Gastrocnemius medialis (tissue), 4 donors: ENCODE data around the gene GNPAT. TPM values are rescaled to one million over a fixed set of nuclear protein-coding genes. Genes with fewer than 3 reads are reported as not detected.

Source experiments
- ATAC-seq, 2 donors: fragments of 150-250 bp; one replicate each; pipeline ENCODE4 v1.9.1; 2016
- DNase-seq, 2 donors: peaks; one replicate each; pipeline ENCODE4 v3.0.0-alpha.2; 2019
- H3K27ac ChIP-seq, 4 donors: fragments of 200-600 bp; sonication (generic); 1 replicate in 1 of 4; 2 replicates in 3 of 4; pipeline ENCODE4 v1.5.1; 2016 to 2018; ENCODE audit warnings: mild to moderate bottlenecking in 2 of 4, moderate library complexity in 1 of 4
- H3K27me3 ChIP-seq, 3 donors: fragments of 200-600 bp; sonication (generic) in 2 of 3; 1 replicate in 1 of 3; 2 replicates in 2 of 3; pipeline versions ENCODE4 v1.5.1 to v1.6.0; 2016 to 2019; ENCODE audit warnings: mild to moderate bottlenecking in 1 of 3, moderate library complexity in 1 of 3
- H3K36me3 ChIP-seq, 2 donors: fragments of 200-600 bp; sonication (generic) in 1 of 2; one replicate each; pipeline ENCODE4 v1.5.1; 2017 to 2018
- H3K4me1 ChIP-seq, 2 donors: fragments of 200-600 bp; sonication (generic) in 1 of 2; one replicate each; pipeline ENCODE4 v1.5.1; 2016 to 2017; ENCODE audit warnings: mild to moderate bottlenecking in 2 of 2
- H3K4me3 ChIP-seq, 4 donors: fragments of 200-600 bp; sonication (generic) in 3 of 4; 1 replicate in 1 of 4; 2 replicates in 3 of 4; pipeline ENCODE4 v1.5.1; 2016 to 2019; ENCODE audit warnings: mild to moderate bottlenecking in 2 of 4
- H3K9me3 ChIP-seq, 3 donors: fragments of 200-600 bp; sonication (generic) in 2 of 3; 1 replicate in 1 of 3; 2 replicates in 2 of 3; pipeline ENCODE4 v1.5.1; 2016 to 2019
- POLR2A ChIP-seq, 2 donors: fragments of 450-650 bp; IDR thresholded peaks; one replicate each; pipeline ENCODE4 v1.6.1; 2017; ENCODE audit warnings: antibody characterized with exemption in 2 of 2, mild to moderate bottlenecking in 2 of 2, moderate library complexity in 2 of 2
- in situ Hi-C, 4 donors: fragments of 200-750 bp; cut with MboI; loops; one replicate each; pipeline versions ENCODE4 v1.15.0 to v1.8.0; 2017; ENCODE audit warnings: low sequenced_read_pairs in 4 of 4
- intact Hi-C: fragments of 100-400 bp; cut with DNase I; formaldehyde crosslinking; loops from one replicate; pipeline ENCODE4 v1.15.1; 2023; ENCODE audit warnings: low total_unique reads
- total RNA-seq, 4 donors: library from RNA; depleted of rRNA; stranded (reverse); fragments of >200 nt; gene quantifications; one replicate each; pipeline versions ENCODE4 v1.1.0 to v1.2.3, GENCODE V29; 2016
- TF ChIP-seq, protein P1 (sequence below), 5 experiments: fragments of 450-650 bp in 3 of 5; fragments of 200-600 bp in 2 of 5; sonication (generic) in 2 of 5; IDR thresholded peaks in 4 of 5; conservative IDR thresholded peaks in 1 of 5; 1 replicate in 4 of 5; 2 replicates in 1 of 5; pipeline ENCODE4 v1.5.1; 2016 to 2019; ENCODE audit warnings: antibody characterized with exemption in 5 of 5, mild to moderate bottlenecking in 3 of 5, moderate library complexity in 3 of 5

GNPAT gene
- 100 to 1,000 TPM in 2 of 4 donors, 10 to 100 TPM in 2; 95.1 to 128 (median 104) TPM for total RNA-seq

DNA sequence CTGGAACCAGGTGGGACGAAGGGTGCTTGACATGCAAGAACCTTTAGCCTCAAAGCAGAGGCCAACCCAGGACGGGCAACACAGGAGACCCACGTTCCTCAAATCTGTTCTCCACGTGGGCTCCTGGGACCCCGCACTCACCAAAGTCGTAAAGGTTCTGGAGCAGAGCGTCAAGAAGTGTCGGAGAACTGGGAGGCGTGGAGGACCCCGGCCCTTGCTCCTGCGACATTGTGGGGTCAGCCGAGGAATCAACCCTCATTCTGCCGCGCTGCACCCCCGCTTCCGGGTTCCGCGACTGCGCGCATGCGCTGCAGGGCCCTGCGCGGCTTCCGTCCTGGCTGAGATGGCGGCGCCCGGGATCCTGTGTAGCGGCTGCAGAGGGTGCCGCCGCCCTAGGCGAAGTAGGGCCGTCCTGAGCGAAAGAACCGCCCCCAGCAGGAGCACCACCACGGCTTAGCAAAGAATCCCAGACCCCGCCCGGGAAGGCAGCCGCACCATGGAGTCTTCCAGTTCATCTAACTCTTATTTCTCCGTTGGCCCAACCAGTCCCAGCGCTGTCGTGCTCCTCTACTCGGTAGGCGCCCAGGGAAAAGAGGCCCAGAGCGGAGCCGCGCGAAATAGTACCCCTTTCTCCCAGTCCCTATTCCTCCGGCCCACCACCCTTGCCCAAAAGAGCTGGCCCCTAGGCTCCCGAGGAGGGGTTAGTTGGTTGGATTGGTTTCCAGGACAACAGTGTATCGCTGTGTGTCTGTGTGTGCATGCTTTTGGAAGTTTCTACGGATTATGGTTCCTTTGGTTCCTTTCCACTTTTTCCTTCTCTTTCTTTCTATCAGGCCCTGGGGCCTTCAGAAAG lies at the start of gene GNPAT:
GNPAT (plus strand) TSS at position 330 of the 853 bp plus-strand sequence; CDS start at position 497, 167 bp downstream.
- no peaks in the 10 kb centered on the region for H3K27me3 ChIP-seq
- no peaks in the 10 kb centered on the region for H3K9me3 ChIP-seq
- ATAC-seq, result peak; percentile 76 to 81
- TF ChIP-seq, protein P1, sequence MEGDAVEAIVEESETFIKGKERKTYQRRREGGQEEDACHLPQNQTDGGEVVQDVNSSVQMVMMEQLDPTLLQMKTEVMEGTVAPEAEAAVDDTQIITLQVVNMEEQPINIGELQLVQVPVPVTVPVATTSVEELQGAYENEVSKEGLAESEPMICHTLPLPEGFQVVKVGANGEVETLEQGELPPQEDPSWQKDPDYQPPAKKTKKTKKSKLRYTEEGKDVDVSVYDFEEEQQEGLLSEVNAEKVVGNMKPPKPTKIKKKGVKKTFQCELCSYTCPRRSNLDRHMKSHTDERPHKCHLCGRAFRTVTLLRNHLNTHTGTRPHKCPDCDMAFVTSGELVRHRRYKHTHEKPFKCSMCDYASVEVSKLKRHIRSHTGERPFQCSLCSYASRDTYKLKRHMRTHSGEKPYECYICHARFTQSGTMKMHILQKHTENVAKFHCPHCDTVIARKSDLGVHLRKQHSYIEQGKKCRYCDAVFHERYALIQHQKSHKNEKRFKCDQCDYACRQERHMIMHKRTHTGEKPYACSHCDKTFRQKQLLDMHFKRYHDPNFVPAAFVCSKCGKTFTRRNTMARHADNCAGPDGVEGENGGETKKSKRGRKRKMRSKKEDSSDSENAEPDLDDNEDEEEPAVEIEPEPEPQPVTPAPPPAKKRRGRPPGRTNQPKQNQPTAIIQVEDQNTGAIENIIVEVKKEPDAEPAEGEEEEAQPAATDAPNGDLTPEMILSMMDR (IDR thresholded peaks at IDR 0.05 in 4 of 5, conservative IDR thresholded peaks at IDR 0.05 in 1 of 5), result no peak
- TF ChIP-seq POLR2A (IDR thresholded peaks at IDR 0.05), result peak; percentile 85 to 91
- in situ Hi-C loops, result loop anchor here in 1 of 4 donors (10.0 kb wide), 1 partner anchor 94 kb away; the partner anchor contains the start of genes EXOC8 and SPRTN
- peaks cover 0 to 20% of the 10 kb centered on the region in 2 donors for H3K36me3 ChIP-seq
- peaks cover 46 to 49% of the 10 kb centered on the region in 2 donors for H3K4me1 ChIP-seq
- intact Hi-C loops, result loop anchor here (1.0 to 10.0 kb wide), 6 partner anchors 36 to 1314 kb away; partner anchors contain the start of genes COG2, EGLN1 and EXOC8
- peak within 1 kb of the TSS; percentile 86 to 91 (median 90) for H3K27ac ChIP-seq
- DNase-seq, result peak; percentile 74 to 80
- H3K4me3 ChIP-seq, result peak within 1 kb of the TSS; percentile 76 to 93 (median 84)

DNA sequence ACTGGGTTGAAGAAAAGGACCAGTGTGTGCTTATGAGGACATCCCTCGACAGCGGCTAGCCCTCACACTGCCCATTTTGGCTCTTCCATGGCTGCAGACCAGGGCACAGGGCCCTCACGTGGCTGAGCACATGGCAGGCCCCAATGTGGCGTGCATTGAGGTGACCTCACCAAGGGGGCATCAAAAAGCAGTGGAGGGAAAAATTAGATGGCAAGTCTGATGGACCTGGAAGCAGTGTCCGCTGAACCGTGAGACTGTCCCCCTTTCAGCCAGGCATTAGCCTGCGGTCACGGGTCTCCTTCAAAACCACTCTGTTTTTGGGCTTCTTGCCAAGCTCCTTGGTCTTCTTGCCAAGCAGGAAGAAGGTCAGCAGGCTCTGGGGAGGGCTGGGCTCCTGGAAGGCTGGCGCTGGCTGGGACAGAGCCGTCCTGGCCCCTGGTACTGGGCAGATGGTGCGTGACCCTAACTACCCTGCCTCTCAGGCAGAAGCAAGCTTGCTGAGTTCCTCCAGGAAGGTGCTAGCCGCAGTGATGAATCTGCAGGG lies 48.3 kb upstream of the GNPAT start:
- no peaks in the 10 kb centered on the region for H3K36me3 ChIP-seq
- in situ Hi-C loops, result loop anchor here in 1 of 4 donors (25.0 kb wide), 1 partner anchor 405 kb away; no protein-coding TSS in a partner anchor
- no peak overlapping the region for H3K4me3 ChIP-seq
- H3K9me3 ChIP-seq, result no peaks in the 10 kb centered on the region
- no peak overlapping the region for H3K27ac ChIP-seq
- intact Hi-C loops, result no loop called here
- peak in 1 of 2 donors; percentile 24 for DNase-seq
- peaks cover 7% of the 10 kb centered on the region in 2 donors for H3K4me1 ChIP-seq
- ATAC-seq, result peak; percentile 39 to 56
- H3K27me3 ChIP-seq, result peaks cover 0 to 3% (median 0%) of the 10 kb centered on the region in 3 donors
- TF ChIP-seq POLR2A (IDR thresholded peaks at IDR 0.05), result no peak
- TF ChIP-seq, protein P1 (IDR thresholded peaks at IDR 0.05 in 4 of 5, conservative IDR thresholded peaks at IDR 0.05 in 1 of 5), result no peak

DNA sequence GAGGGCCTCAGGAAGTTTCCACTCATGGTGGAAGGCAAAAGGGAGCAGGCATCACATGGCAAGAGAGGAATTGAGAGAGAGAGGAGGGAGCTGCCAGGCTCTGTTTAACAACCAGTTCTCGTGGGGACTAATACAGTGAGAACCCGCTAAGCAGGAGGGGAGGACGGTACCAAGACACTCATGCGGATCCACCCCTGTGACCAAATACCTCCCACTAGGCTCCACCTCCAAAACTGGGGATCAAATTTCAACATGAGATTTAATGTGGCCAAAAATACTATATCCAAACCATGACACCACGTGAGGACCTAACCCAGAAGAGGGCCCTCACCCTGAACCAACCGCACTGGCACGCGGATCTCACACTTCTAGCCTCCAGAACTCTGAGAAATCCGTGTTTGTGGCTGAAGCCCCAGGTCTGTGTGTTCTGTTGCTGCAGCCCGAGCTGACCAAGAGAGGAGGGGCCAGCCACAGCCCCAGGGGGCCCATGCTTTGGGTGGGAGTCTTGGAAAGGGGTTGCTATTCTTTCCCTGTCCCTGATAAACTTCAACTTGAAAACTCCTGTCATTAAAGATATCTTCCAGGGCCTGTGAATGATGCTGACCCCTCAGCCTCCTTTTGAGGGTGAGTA lies 47.2 kb upstream of the GNPAT start:
- in situ Hi-C loops, result loop anchor here in 1 of 4 donors (25.0 kb wide), 1 partner anchor 407 kb away; no protein-coding TSS in a partner anchor
- TF ChIP-seq POLR2A (IDR thresholded peaks at IDR 0.05), result no peak
- TF ChIP-seq, protein P1 (IDR thresholded peaks at IDR 0.05 in 4 of 5, conservative IDR thresholded peaks at IDR 0.05 in 1 of 5), result no peak
- no peaks in the 10 kb centered on the region for H3K9me3 ChIP-seq
- no peak overlapping the region for H3K27ac ChIP-seq
- peaks cover 7% of the 10 kb centered on the region in 2 donors for H3K4me1 ChIP-seq
- DNase-seq, result no peak
- no peak for ATAC-seq
- intact Hi-C loops, result no loop called here
- H3K27me3 ChIP-seq, result no peaks in the 10 kb centered on the region
- H3K4me3 ChIP-seq, result no peak overlapping the region
- H3K36me3 ChIP-seq, result no peaks in the 10 kb centered on the region

DNA sequence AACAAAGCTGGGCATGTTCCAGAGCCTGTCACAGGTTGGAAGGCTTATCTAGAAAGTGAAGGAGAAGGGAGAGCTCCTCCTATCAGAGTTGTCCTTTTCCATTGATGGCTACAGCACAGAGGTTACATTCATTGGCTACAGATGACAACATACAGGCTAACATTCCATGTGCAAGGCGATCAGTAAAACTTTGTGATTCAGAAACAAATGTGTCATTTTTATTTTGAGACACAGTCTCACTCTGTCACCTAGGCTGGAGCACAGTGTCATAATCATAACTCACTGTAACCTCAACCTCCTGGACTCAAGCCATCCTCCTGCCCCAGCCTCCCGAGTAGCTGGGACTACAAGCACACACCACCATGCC lies 46.6 kb upstream of the GNPAT start:
- Histone ChIP-seq H3K9me3 (no peaks in the 10 kb centered on the region), H3K27ac (no peak overlapping the region), H3K4me3 (no peak overlapping the region), H3K27me3 (no peaks in the 10 kb centered on the region), H3K4me1 (peaks cover 7% of the 10 kb centered on the region in 2 donors), H3K36me3 (no peaks in the 10 kb centered on the region)
- DNase-seq, result no peak
- TF ChIP-seq POLR2A (IDR thresholded peaks at IDR 0.05), result no peak
- TF ChIP-seq, protein P1 (IDR thresholded peaks at IDR 0.05 in 4 of 5, conservative IDR thresholded peaks at IDR 0.05 in 1 of 5), result no peak
- intact Hi-C loops (no loop called here), in situ Hi-C loops (loop anchor here in 1 of 4 donors (25.0 kb wide), 1 partner anchor 407 kb away; no protein-coding TSS in a partner anchor)
- no peak for ATAC-seq
